Esophagus (tissue), 2 donors: Measurements from ENCODE around the gene ANKRD33B. TPM values are rescaled to one million over a fixed set of nuclear protein-coding genes. Genes with fewer than 3 reads are reported as not detected.

Experiments used
- H3K27ac ChIP-seq, 2 donors: one replicate each; pipeline ENCODE4 v1.5.1; 2013; ENCODE audit warnings: low read depth in 2 of 2, mild to moderate bottlenecking in 2 of 2, inconsistent platforms in 1 of 2, low read length in 1 of 2, moderate library complexity in 1 of 2
- H3K27me3 ChIP-seq, 2 donors: one replicate each; pipeline ENCODE4 v1.6.1; 2013; ENCODE audit warnings: low read length in 2 of 2, control low read depth in 1 of 2, mild to moderate bottlenecking in 1 of 2; ENCODE audit not compliant: insufficient read depth in 2 of 2, control insufficient read depth in 1 of 2
- H3K36me3 ChIP-seq, 2 donors: one replicate each; pipeline ENCODE4 v1.6.1; 2013; ENCODE audit warnings: low read length in 1 of 2; ENCODE audit not compliant: control insufficient read depth in 2 of 2, insufficient read depth in 2 of 2
- H3K4me1 ChIP-seq, 2 donors: one replicate each; pipeline ENCODE4 v1.6.1; 2013; ENCODE audit warnings: low read length in 1 of 2; ENCODE audit not compliant: control insufficient read depth in 2 of 2, insufficient read depth in 2 of 2
- H3K4me3 ChIP-seq, 2 donors: one replicate each; pipeline ENCODE4 v1.5.1; 2013; ENCODE audit warnings: low read length in 2 of 2, mild to moderate bottlenecking in 2 of 2, low read depth in 1 of 2, moderate library complexity in 1 of 2
- H3K9me3 ChIP-seq, 2 donors: one replicate each; pipeline ENCODE4 v1.6.1; 2013; ENCODE audit warnings: mild to moderate bottlenecking in 2 of 2, low read depth in 1 of 2, low read length in 1 of 2, moderate library complexity in 1 of 2; ENCODE audit not compliant: control insufficient read depth in 2 of 2, insufficient read depth in 1 of 2
- WGBS, 2 donors: extraction: QIAGEN DNeasy Blood & Tissue Kit; methylation state at CpG; one replicate each; pipeline ENCODE4 v1.1.7; 2013; 5-methylcytosine and 5-hydroxymethylcytosine counted together
- polyA plus RNA-seq, 2 donors: library from polyadenylated mRNA; stranded (reverse); fragments of 200-250 nt; gene quantifications; one replicate each; pipeline ENCODE4 v1.2.3, GENCODE V29; 2013
- donor health status: healthy with polysubstance abuse.
- donor health status: Bipolar disorder and iron deficiency.

Gene ANKRD33B
- polyA plus RNA-seq, 2 donors: 0.55 to 1.3 TPM

DNA sequence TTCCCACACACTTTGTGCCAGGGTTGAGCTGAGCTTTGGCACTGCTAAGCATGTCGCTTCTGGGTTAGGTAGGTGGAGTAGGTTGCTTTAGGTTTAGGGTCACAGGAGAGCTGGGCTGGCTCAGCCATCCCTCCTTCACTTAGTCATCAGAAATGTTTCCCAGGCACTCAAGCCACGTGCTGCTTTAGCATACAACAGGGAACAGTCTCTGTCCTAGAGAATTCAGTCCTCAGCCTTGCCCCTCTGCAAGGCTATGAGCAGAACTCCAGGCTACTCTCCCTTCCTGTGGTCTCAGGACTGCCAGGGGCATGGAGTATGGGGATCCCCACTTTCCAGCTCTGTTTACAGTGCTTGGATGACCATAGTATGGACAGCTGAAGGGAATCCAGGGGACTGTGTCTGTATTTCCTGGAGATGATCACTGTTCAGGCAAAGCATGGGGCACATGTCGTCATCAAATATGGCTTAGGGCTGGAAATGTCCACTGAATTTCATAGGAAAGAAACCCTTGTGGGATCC is 7.5 kb upstream of the ANKRD33B start:
- Histone ChIP-seq H3K4me3 (no peak overlapping the region), H3K27me3 (no peaks in the 10 kb centered on the region), H3K36me3 (no peaks in the 10 kb centered on the region), H3K9me3 (no peaks in the 10 kb centered on the region), H3K4me1 (peaks cover 0 to 10% of the 10 kb centered on the region in 2 donors), H3K27ac (peak overlapping the region; percentile 32 to 76)
- 38 to 48% methylated on average over 3 of the region's 3 CpGs for WGBS, 2 donors

- Histone ChIP-seq H3K9me3 (no peaks in the 10 kb centered on the region), H3K36me3 (no peaks in the 10 kb centered on the region), H3K27ac (peak overlapping the region; percentile 3 to 80), H3K4me3 (no peak overlapping the region), H3K4me1 (peaks cover 0 to 10% of the 10 kb centered on the region in 2 donors), H3K27me3 (no peaks in the 10 kb centered on the region)
- WGBS, 2 donors: 67 to 68% methylated on average over 11 of the region's 11 CpGs
Observed at GRCh38 chr5:10556893-10557746, 6.8 kb upstream of the ANKRD33B start.

GRCh38 chr5:10559151-10559550 is 4.7 kb upstream of the ANKRD33B start:
- no peaks in the 10 kb centered on the region for H3K9me3 ChIP-seq
- peaks cover 5 to 11% of the 10 kb centered on the region in 2 donors for H3K4me1 ChIP-seq
- H3K4me3 ChIP-seq: no peak overlapping the region
- 72 to 77% methylated on average over 4 of the region's 4 CpGs for WGBS, 2 donors
- no peak overlapping the region for H3K27ac ChIP-seq
- no peaks in the 10 kb centered on the region for H3K27me3 ChIP-seq
- no peaks in the 10 kb centered on the region for H3K36me3 ChIP-seq

GRCh38 chr5:10559871-10560270 is 4.0 kb upstream of the ANKRD33B start:
- 64 to 66% methylated on average over 7 of the region's 7 CpGs for WGBS, 2 donors
- H3K27ac ChIP-seq: no peak overlapping the region

GRCh38 chr5:10562201-10563109 is 1.4 kb upstream of the ANKRD33B start:
- Histone ChIP-seq H3K4me3 (no peak overlapping the region), H3K4me1 (peaks cover 8 to 22% of the 10 kb centered on the region in 2 donors), H3K27me3 (no peaks in the 10 kb centered on the region), H3K36me3 (no peaks in the 10 kb centered on the region), H3K9me3 (no peaks in the 10 kb centered on the region), H3K27ac (no peak overlapping the region)
- 60 to 62% methylated on average over 45 of the region's 45 CpGs for WGBS, 2 donors

More at GRCh38 chr5:10559871-10560270, 4.0 kb upstream of the ANKRD33B start:
- Histone ChIP-seq H3K4me3 (no peak overlapping the region), H3K9me3 (no peaks in the 10 kb centered on the region), H3K4me1 (peaks cover 8 to 15% of the 10 kb centered on the region in 2 donors), H3K27me3 (no peaks in the 10 kb centered on the region), H3K36me3 (no peaks in the 10 kb centered on the region)

- peaks cover 8 to 22% of the 10 kb centered on the region in 2 donors for H3K4me1 ChIP-seq
Observed at GRCh38 chr5:10563110-10563944, 543 bp upstream of the ANKRD33B start.

DNA sequence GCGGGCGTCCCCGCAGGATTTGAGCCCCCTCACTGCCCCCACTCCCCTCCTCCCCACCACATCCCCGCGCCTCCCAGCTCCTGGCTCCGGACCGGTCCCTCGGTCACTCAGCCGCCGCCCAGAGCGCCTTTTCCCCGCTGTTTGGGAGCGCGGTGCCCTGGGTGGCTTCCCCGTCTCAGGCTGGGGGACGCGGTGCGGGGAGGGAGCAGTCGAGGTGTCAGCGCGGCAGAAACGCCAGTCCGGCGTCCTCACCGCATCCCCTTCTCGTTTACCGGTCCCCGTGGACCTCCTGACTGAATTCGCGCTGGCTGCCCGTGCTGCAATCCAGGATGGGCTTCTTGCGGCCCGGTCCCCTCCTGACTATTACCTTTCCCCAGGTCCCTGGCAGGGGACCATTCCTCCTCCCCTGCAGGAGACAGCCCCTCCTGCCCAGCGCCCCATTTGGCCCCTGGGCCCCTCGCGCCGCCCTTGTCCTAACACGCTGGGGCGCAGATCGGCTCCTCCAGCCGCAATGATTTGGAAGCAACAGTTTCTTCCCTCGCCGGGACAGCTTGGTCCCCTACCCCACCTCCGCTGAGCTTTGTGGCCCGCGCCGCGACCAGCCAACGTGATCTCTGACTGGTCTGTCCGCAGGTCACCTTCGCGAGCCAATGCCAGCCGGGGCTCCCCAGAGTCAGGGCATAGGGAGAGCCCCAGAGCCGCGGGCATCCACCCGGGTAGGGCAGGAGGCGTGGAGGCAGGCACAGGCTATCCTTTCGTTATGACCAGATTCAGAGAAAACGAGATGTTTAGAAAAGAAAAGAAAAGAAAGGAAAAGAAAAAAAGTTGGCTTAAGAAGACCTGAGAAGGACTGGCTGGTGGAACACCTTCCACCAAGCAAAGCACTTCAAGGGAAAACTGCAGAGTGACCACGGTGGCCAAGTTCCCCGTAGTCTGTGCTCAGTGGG is 1.2 kb downstream of the ANKRD33B start:
- 3 to 5% methylated on average over 43 to 61 of the region's 61 CpGs for WGBS, 2 donors
- peak overlapping the region; percentile 53 to 58 for H3K4me3 ChIP-seq
- H3K36me3 ChIP-seq: no peaks in the 10 kb centered on the region
- H3K27ac ChIP-seq: peak overlapping the region; percentile 23 to 43
- no peaks in the 10 kb centered on the region for H3K9me3 ChIP-seq
- no peaks in the 10 kb centered on the region for H3K27me3 ChIP-seq
- peaks cover 8 to 22% of the 10 kb centered on the region in 2 donors for H3K4me1 ChIP-seq

More at GRCh38 chr5:10563110-10563944, 543 bp upstream of the ANKRD33B start:
- no peaks in the 10 kb centered on the region for H3K9me3 ChIP-seq
- no peaks in the 10 kb centered on the region for H3K36me3 ChIP-seq
- 4 to 7% methylated on average over 57 to 76 of the region's 76 CpGs for WGBS, 2 donors
- H3K27ac ChIP-seq: peak overlapping the region; percentile 56 to 65
- H3K27me3 ChIP-seq: no peaks in the 10 kb centered on the region
- H3K4me3 ChIP-seq: peak overlapping the region; percentile 53

DNA sequence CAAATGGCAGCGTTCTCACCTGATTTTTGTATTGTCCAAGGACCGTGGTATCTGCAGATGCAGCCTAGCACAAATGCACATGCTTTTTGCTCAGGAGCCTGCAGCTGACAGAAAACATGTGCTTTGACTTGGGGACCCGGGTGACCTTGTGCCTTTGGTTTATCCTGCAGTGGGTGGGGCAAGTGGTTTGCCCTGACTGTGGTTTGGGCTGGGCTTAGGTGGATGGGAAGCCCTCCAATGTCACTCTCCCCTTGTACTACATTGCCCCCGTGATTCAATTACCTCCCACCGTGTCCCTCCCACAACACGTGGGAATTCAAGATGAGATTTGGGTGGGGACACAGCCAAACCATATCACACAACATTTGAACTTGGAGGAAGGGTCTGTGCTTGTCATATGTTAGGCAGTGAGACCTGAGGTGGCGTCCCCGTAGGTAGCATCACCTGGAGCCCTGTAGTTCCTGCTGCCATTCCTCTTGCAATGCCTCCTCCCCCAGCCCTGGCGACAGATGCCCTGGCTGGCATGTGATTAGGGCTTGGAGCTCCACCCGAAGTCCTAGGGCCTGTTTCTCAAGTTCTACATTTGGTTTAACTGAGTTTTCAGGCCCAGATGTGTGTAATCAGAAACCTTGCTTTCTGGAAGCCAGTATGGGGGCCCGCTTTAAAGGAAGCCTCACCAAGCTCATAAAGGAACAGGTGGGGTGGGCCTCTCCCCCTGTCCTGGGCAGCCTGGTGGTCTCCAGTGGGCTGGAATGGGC is 2.1 kb downstream of the ANKRD33B start:
- Histone ChIP-seq H3K4me1 (peaks cover 8 to 22% of the 10 kb centered on the region in 2 donors), H3K36me3 (no peaks in the 10 kb centered on the region), H3K27ac (peak overlapping the region; percentile 18 to 72), H3K4me3 (peak overlapping the region; percentile 53 to 58), H3K9me3 (no peaks in the 10 kb centered on the region), H3K27me3 (no peaks in the 10 kb centered on the region)
- WGBS, 2 donors: 56 to 64% methylated on average over 11 of the region's 11 CpGs
